CD4-positive, alpha-beta T cell treated with Interleukin-21 for 1 hour (primary cell): ENCODE measurements around the gene B3GAT1.

Experiments used
- DNase-seq: peaks from one replicate; pipeline ENCODE4 v3.0.0-alpha.2; 2020

Gene B3GAT1

DNA sequence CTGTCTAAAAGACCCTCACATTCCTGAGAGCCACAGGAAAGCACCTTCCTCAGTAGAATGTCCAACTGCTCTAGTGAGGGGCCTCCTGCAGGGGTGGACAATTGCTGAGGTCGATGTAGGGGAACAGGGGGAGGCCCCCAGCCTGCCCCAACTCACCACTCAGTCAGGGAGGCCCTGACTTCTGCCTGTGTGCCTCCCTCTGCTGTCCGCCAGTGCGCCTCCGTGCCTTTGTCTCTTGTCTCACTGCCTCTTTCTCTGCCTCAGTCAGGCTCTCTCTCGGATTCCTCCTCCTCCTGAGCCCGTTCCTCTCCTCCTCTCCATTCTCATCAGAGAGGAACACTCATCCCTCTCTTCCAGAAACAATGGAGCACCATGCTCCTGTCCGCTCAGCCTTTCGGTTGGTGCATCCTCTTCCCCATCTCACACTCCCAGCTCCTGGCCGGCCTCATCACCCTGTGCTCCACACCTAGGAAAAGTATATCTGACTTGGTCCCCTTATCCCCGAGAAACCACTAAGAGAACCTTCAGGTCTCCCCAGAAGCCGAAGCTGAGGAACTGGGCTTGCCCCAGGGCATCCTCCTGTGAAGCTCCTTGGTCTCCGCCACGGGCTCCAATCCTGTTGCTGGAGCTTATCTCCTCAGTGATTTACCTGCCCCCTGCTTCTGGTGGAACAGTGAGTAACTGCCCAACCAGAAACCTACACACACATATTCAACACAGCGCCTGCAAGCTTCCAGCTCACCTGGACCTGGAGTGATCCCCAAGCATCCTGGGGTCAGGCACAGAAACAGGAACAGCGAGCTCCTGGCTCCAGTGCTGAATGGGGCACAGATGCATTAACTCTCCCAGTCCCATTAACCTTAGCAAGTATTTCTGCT lies 2.3 kb downstream of the B3GAT1 start:
- no peak for DNase-seq

DNA sequence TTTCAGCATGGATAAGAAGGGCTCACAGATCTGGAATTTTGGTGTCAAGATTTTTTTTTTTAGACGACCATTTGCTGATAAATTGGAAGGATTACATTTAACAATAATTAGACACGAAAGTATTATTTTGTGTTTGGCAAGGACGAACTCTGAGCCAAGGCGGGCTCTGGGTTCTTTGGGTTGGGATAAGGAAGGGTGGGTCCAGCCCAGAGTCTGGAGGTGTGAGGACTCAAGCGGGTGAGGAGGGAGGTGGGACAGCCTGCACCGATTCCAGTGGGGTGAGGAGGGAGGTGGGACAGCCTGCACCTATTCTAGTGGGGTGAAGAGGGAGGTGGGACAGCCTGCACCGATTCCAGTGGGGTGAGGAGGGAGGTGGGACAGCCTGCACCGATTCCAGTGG lies 4.1 kb downstream of the B3GAT1 start:
- DNase-seq, result no peak

DNA sequence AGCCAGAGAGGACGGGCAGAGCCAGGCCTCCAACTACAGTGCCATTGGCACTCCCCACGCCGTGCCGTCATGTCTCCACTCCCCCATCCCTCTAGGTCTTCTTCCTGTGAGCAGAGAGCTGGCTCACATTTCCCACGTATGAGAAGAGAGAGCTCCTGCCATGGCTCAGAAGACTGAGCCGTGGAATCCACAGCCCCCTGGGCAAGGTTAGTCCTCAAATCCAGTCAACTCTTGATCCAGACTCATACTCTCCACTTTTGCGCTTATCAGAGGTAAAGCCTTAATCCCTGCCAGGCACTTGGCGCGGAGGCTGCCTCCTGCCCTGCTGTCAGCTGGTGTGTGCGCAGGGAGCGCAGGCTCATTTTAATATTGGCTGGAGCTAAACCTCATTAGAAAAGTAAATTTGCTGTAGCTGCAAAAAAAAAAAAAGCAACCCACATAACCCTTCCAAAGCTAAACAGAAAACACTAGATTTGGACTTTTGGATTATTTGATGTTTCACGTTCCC lies 4.7 kb downstream of the B3GAT1 start:
- DNase-seq, result no peak

DNA sequence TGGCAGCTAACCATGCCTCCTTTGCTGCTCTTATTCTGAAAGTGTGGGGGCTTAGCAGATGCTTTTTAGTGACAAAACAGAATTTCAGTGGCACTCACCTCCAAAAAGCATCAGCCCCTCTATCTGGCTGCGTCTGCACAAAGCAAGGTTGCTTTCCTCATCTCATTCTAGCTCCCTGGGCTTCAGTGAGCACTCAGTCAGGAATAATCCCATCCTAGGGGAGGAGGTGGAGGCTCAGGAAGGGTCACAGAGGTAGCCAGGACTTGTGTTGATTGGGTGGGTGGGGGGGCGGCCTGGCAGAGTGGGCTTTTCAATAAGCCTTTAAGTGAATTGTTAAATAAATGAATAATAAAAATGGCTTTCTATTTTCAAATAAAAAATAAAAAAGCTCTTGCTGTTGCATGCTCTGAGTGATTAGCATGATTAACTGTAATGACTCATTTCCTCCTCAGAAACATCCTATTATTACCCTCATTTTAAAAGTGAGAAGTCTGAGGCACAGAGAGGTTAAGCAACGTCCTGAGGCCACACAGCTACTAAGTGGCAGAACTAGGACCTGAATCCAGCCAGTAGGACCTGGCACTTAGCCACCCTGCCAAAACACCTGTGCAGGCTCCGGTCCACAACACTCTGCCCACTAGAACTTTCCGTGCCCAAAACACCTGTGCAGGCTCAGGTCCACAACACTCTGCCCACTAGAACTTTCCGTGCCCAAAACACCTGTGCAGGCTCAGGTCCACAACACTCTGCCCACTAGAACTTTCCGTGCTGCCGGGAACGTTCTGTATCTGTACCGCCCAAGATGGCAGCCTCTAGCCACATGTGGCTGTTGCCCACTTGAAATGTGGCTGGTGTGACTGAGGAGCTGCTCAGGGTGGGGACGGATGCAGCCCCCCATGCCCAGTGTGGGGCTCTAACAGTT lies 5.5 kb downstream of the B3GAT1 start:
- DNase-seq, result no peak

DNA sequence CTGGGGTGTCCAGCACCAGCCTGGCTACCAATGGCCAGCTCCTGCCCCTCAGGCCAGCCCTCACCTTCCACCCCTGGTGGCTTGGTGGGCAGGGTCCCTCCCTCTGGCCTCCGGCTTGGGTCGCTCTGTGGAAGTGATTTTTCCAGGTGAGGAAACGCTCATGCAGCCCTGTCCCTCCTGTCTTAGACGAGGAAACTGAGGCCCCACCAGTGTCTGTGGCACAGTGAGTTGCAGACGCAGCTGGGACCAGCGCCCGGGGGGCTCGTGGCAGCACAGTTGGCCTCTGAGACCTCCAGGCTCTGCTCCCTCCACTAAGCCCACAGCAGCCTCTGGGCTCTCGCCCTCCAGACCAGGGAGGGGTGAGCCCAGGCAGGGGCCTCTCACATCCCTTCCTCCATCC lies 6.2 kb downstream of the B3GAT1 start:
- DNase-seq, result no peak

DNA sequence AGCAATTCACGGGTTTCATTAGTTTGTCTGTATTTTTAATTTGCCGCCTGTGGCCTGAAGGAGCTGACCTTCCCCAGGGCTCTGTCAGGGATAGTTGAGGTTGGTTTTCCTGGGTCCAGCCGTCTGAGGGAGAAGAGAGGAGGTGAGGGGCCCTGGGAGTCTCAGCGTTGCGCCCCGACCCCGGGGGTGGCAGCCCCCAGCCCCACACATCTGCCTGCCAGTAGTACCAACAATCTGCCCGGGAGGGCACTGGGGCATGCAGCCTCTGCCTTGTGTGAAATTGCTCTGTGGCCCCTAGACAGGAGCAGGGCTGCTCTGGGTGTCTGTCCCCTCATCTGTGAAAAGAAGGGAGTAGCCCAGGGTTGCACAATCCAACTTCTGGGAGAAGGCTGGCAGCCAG lies 6.6 kb downstream of the B3GAT1 start:
- no peak for DNase-seq

DNA sequence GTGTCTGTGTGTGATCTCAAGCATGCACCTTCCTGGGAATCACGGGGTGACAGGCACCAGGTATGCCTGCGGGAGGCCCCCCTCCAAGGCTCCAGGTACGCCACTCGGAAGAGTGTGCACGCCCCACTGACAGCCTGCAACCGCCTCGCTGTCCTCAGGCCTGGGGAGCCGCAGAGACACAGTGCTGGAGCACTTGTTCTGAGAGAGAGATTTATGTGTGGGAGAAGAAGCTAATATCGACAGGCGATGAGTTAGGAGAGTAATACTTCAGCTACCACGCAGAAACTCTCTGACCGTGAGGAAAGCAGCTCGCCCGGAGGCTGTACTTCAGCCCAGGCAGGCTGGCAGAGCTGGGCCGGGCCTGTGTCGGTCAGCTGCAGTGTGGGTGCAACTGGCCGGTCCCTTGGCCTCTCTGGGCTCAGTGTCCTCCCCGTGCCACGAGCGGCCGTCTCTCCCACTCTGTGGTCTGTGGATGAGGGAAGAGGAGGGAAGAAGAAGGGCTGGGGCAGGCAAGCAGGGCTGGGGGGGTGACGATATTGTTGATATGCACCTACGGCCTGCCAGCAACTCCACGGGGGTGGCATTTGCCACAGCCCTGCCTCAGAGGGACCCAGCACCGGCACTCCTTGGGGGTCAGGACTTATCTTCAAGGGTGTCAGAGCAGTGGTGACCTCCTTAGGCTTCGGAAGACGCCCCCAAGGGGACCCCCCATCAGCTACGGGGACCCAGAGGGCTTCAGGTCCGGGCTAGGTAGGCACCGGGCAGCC lies 7.3 kb downstream of the B3GAT1 start:
- no peak for DNase-seq

DNA sequence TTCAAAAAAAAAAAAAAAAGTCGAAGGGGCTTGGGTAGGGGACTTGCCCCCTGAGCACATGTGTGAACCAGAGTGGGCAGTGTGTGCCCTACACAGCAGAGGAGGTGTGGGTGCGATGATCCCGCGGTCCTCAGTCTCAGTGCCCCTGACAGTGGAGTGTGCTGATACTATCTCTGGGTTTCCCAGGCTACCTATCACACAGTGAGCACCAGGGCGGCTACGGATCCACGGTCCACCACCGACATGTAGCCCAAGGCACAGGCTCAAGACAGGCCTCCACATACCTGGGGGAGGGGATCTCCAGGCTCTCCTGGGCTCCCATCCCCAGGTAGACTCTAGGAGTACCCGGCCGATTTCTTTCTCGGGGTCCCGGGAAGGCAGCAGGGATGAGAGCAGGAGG lies 9.1 kb downstream of the B3GAT1 start:
- no peak for DNase-seq

DNA sequence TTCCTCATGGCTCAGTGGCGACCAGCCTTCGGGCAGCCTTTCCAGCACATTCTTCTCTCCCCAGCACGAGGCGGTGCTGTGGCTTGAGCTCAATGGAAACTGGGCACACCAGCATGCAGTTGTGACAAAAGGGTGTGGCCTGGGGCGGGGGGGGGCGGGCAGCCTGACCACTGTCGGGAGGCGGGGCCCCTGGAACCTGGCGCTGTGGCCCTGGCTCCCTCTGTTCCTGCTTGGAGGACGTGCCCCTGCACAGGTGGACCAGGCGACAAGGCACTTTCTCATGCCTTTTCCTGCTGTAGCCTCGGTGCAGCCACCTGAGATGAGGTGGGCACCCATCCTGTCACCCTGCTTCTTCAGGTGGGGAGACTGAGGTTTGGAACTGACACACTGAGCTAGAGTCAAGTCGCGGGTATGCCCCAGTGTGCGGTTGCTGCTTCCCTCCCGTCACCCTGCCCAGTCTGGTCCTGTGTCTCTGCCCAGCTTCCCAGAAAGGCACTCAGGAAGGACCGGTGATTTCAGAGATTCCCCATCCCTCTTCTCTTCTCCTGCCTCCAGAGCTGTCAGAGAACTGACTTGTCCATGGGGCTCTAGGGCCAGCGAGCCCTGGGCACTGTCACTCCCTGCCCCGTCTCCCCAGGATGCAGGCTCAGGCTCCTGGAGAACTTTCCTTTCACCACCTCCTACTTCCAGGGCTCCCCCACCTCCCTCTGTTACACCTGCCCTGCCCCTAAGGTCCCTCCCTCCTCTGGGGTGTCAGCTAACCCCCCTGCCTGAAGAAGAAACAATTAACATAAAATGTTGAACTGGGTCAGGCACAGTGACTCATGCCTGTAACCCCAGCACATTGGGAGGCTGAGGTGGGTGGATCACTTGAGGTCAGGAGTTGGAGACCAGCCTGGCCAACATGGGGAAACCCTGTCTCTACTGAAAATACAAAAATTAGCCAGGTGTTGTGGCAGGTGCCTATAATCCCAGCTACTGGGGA lies 9.9 kb downstream of the B3GAT1 start:
- no peak for DNase-seq

DNA sequence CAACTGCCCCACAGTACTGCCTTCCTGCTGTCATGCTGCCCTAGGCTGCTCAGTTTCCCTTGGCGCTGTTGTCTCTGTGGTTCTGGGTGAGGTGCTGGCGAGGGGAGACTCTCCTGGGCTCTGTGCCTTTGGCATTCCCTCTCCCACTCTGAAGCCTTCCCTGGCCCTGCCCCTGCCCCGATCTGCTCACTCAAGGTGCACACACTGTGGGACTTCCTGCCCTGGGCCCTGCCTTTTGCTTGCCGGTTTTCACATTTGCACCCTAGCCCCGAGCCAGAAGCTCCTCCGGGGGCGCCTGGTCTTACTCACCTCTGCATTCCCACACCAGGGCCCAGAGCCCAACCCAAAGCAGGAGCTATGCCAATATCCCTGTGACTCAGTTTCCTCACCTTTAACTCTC lies 12.0 kb downstream of the B3GAT1 start:
- no peak for DNase-seq

DNA sequence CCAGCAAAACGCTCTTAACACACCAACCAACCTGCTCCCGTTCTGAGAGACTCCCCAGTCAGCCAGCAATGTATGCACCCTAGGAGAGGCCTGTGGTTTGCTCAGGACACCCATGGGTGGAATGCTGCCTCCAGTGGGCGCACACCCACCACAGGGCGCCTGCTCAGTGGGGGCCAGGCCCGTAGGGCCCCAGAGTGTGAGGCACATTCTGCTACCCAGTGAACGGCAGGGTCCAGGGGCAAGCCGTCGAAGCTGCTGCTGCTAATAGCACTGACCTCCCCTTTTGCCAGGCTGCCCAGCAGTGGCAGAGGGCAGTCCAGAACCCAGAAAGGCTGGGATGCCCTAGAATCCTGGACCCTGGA lies 12.8 kb downstream of the B3GAT1 start:
- no peak for DNase-seq

DNA sequence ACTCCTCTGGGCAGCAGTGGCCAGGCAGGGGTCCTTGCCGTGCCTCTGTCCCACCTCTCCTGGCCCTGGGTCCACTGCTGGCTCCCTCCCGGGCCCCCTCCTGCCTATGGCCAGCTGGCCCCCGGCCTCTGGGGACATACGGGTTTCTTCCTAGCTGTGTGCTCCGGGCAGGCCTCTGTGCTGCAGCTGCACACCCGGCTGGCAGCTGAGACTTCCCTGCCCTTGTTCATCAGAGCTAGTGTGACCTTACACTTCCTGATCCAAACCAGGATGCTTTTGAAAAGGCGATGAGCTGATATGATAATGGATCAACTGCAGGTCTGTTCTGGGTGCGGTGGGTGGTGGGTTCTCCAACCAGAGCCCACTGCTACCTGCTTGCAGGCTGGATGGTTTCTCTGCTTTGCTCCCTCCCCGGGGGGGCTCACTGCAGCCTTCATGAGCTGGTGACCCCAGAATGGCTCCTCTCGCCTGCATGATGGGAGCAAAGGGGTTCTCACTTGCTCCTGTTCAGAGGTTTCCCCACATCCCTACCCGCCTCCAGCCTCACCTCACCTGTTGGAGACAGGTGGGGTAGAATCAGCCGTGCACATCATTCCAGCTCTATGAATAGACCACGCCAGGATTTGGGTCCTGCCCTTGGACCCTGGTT lies 13.3 kb downstream of the B3GAT1 start:
- DNase-seq, result no peak

DNA sequence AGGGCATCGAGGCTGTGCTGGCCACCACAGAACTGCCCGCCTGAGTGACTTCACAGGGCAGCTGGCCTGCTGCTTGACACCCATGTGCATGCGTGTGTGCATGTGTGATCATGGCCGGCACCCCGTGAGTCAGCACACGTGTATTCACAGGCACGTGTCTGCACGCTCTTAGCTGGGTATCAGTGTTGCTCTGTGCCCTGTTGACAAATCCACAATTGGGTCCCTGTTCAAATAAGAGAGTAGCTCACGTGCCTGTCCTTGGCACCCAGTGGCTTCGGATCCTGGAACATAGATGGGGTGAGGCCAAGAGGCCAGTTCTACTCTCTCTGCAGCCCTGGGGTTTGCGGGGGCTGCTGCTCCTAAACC lies 14.0 kb downstream of the B3GAT1 start:
- DNase-seq, result no peak

DNA sequence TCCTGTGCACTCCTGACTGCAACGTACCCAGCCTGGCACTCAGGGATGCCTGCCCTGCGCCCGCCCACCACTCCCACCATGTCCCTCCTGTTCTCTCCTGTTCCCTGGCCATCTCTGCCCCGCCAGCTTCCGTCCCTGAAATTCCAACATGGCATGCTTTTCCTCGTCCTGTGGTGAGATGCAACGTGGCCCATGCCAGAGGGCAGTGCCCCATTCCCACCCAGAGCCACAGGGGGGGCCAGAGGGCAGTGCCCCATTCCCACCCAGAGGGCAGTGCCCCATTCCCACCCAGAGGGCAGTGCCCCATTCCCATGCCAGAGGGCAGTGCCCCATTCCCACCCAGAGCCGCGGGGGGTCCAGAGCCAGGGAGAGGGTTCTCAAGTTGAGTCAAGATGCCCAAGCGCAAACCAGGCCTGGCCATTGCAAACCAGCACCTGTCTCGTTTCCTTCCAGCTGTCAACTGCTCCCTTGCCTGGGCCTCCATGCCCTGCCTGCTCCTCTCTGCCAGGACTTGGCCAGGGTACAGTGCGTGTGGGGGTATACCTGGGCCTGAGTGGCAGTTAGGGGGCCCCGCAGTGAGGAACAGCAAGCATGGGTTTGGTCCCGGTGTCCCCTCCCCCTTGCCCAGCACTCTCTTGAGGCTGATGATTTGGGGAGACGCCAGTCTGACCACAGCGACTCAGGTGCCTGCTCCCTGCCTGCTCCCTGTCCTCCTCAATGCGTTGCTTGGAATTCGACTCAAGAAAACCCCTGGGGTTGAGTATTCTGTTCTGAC lies 14.6 kb downstream of the B3GAT1 start:
- DNase-seq, result no peak

DNA sequence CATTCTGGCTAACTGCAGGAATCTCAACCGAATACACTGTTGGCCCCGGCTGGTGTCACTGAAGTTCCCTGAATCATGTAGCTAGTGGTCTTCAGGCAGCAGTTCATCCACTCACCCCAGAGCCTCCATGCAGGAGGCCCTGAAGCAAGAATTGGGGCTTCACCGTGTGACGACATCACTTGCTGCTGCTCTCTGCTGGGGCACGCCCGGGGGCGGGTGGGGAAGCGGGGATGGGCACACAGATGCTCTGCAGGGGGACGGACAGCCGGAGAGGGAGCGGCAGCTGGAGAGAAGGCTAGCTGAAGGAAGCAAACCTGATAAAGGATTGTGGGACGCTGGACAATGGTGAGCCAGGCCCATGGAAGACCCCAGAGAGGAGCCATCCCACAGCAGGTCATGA lies 17.0 kb downstream of the B3GAT1 start:
- DNase-seq, result no peak

DNA sequence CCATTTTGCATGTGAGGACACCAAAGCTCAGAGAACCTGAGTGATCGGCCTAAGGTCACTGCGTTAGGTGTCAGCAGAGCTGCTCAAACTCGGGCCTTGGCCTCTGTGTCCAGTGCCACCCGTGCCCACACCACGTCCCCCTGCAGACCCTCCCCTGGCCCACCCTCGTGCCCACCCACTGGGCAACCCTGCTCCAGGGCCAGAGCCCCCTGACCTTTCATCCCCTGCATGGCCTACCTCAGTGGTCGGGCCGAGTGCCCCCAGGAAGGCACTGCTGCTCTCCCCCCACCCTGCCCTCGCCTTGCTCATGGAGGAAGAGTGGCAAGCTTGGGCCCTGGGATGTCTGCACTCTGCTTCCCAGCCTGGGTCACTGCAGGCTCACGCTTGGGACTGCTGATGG lies 17.7 kb downstream of the B3GAT1 start:
- no peak for DNase-seq

DNA sequence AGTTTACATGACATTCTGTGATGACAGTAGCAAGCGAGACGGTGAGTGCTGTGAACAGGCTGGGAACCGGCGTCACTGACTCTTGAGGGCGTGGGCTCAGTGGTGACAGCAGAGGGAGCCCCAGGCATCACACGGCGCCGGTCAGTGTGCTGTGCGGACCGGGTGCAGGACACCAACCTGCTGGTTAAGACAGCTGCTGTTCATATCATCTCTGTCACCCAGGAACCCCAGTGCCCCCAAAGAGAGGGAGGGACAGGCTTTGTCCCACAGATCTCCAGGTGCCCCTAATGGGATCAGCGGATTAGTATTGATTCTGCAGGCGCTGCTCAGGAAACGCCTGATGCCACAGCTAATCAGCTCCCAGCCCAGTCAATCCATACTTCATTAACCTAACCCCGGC lies 18.4 kb downstream of the B3GAT1 start:
- DNase-seq, result no peak

DNA sequence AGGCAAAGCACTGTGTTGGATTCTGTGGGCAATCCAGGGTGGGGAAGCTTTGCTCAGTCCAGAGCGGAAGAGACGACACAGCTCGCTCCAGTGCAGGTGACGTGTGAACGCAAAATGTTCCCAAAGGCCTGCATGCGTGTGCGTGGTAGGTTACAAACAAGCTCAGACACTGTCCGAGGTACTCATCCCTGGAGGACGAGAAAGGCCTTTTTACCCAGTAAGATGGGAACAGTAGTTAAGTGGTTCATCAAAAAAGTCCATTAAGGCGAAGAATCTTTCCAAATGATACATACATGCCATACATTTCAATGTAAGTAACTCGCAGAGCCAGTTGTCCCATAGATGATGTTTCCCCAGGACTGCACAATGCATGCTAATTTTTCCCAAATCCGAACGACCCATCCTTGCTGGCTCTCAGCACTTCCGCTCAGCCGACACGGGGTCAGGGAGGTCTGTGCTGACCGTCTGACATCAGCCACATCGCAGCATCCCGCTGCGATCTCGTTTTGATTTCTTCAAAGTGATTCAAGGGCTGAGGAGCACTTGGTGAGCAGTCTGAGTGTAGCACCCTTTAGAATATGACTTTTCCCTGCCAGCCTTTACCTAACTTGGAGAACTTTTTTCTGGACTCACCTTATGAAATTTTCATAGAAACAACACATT lies 19.0 kb downstream of the B3GAT1 start:
- DNase-seq, result no peak

DNA sequence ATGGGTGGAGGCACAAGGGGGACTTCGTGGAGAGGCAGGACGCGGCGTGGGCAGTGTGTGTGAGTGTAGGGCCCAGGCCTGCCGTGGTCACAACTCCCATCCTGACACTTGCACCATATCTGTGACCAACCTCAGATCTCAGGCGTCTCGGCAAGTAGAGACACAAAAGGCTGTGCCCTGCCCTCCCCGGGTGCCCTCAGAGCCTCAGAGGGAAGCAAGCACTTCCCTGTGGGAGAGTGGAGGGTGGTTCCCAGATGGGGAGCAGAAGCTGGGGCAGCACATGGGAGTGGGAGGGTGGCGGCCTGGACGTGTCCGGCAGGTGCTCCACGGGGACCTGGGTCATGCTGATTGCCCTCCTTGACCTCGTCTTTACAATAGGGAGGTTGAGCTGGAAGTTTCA lies 20.4 kb downstream of the B3GAT1 start:
- DNase-seq, result no peak
